Urinary bladder (tissue), 4 donors: ENCODE measurements around the gene C18orf63. TPM values are rescaled to one million over a fixed set of nuclear protein-coding genes. Genes with fewer than 3 reads are reported as not detected.
A peak's percentile ranks its signal among the peaks of the same experiment; 100 is the strongest.
"Not testable (repeated sequence)": the region's sequence is repeated elsewhere in the genome, so short reads cannot be mapped to it uniquely, and the experiment has no call there.

Source experiments
- DNase-seq: peaks from one replicate; pipeline ENCODE4 v3.0.0-alpha.2; 2015; ENCODE audit errors: extremely low spot score
- H3K27ac ChIP-seq: one replicate; pipeline ENCODE4 v1.5.1; 2013; ENCODE audit warnings: low read depth, mild to moderate bottlenecking, moderate library complexity
- H3K36me3 ChIP-seq: one replicate; pipeline ENCODE4 v1.6.1; 2013; ENCODE audit warnings: mild to moderate bottlenecking, moderate library complexity; ENCODE audit not compliant: insufficient read depth
- H3K4me1 ChIP-seq: one replicate; pipeline ENCODE4 v1.6.1; 2013; ENCODE audit warnings: mild to moderate bottlenecking, moderate library complexity; ENCODE audit not compliant: insufficient read depth
- H3K4me3 ChIP-seq: one replicate; pipeline ENCODE4 v1.5.1; 2013; ENCODE audit warnings: low read depth, low read length
- WGBS: extraction: QIAGEN DNeasy Blood & Tissue Kit; methylation state at CpG from one replicate; pipeline ENCODE4 v1.1.7; 2013; 5-methylcytosine and 5-hydroxymethylcytosine counted together
- polyA plus RNA-seq: library from polyadenylated mRNA; stranded (reverse); fragments of 200-250 nt; gene quantifications from one replicate; pipeline ENCODE4 v1.2.3, GENCODE V29; 2013
- total RNA-seq: library from RNA; depleted of rRNA; stranded (reverse); fragments of >200 nt; gene quantifications from one replicate; pipeline ENCODE4 v1.2.3, GENCODE V29; 2014
- donor health status: healthy with polysubstance abuse.
- donor health status: healthy.

The C18orf63 gene
- total and polyA plus RNA-seq, 2 donors: not detected

- peak overlapping the region; percentile 97 for H3K4me3 ChIP-seq
- no peak for DNase-seq
- H3K4me1 ChIP-seq: no peaks in the 10 kb centered on the region
- WGBS: 10% methylated on average over 57 of the region's 57 CpGs
- H3K27ac ChIP-seq: peak overlapping the region; percentile 73
- H3K36me3 ChIP-seq: no peaks in the 10 kb centered on the region
Measured at GRCh38 chr18:74290794-74291471, 24.7 kb upstream of the C18orf63 start.

DNA sequence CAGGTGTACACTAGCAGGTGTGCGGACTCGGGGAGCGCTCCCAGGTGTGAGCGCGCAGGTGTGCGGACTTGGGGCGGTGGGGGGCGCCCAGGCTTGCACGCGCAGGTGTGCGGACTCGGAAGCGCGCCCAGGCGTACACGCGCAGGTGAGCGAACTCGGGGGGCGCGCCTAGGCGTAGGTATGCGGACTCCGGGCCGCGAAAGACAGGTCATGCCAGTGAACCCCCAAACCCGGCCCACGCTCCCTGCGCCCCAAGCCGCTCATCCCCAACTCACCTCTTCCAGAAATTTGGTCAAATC is 24.2 kb upstream of the C18orf63 start:
- Histone ChIP-seq H3K27ac (peak overlapping the region; percentile 61), H3K4me3 (peak overlapping the region; percentile 97), H3K4me1 (no peaks in the 10 kb centered on the region), H3K36me3 (no peaks in the 10 kb centered on the region)
- WGBS: under 1% methylated on average over 30 of the region's 30 CpGs
- no peak for DNase-seq

DNA sequence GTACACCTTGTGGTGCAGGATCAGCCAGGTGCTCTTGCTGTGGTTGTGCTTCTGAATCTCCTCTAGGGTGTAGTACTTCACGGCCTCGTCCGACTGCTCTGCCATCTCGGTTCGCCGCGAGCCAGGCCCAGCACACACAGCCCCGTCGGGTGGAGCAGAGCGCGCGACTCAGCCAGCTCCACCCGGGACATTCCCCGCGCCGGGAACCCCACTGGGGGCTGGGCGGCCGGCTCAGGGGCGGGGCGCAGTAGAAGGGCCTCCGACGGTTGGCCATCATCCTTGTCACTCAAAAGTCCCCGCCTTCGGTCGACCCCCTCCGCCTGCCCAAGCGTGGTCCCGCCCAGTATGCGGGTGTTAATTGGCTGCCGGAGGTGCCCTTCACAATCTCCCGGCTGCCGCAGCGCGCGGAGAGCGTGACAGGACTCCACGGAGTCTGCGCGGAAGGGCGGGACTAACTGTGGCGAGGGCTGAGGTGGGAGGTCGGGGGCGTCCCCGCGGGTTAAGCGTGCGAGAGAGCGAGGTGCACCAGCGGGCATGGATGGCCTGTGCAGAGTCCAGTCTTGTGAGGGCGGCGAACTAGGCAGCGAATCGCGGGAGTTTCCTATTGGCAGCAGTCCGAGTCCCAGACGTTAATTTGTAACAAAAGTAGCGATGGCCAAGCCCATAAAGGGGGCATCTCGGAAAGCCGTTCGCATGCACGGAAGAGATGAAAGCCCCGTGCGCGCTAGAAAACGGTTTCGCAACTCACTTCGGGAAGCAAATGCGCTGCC is 23.7 kb upstream of the C18orf63 start, which contains the start of gene CYB5A:
Gene CYB5A (minus strand): TSS at position 193 of the 770 bp plus-strand sequence. CDS start 88 bp downstream, at position 105.
- H3K36me3 ChIP-seq: no peaks in the 10 kb centered on the region
- DNase-seq: peak; percentile 95
- H3K27ac ChIP-seq: peak within 1 kb of the TSS; percentile 73
- no peaks in the 10 kb centered on the region for H3K4me1 ChIP-seq
- WGBS: under 1% methylated on average over 68 of the region's 68 CpGs
- peak within 1 kb of the TSS; percentile 97 for H3K4me3 ChIP-seq

DNA sequence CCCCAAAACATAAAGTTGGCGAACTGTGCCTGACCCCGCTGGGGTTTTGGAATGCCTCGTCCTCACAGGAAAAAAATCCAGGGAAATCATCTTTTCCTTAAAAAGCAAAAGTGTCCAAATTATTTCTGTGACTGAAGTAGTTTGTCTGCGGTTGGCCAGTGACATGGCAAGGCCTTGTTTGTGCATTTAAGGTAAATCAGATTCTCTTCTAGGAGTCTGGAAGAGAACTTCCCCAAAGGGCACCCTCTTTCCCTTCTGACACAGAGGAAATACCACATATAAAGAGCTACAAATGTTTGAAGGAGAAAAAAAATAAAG is 23.1 kb upstream of the C18orf63 start:
- no peak for DNase-seq
- H3K27ac ChIP-seq: peak overlapping the region; percentile 25
- peak overlapping the region; percentile 97 for H3K4me3 ChIP-seq
- H3K4me1 ChIP-seq: no peaks in the 10 kb centered on the region
- H3K36me3 ChIP-seq: no peaks in the 10 kb centered on the region
- 10% methylated on average over 4 of the region's 4 CpGs for WGBS

DNA sequence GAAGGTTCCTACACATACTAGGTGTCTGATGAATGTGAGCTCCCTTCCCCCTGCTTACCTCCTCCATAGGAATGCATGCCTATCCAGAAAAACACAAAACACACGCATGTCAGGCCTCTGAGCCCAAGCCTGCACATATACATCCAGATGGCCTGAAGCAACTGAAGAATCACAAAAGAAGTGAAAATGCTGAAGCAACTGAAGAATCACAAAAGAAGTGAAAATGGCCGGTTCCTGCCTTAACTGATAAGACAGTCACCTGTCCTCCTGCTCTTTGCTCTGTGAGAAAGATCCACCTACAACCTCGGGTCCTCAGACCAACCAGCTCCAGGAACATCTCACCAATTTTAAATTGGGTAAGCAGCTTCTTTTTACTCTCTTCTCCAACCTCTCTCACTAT is 22.7 kb upstream of the C18orf63 start:
- H3K36me3 ChIP-seq, H3K4me3 ChIP-seq, H3K27ac ChIP-seq, H3K4me1 ChIP-seq, DNase-seq: not testable (repeated sequence)
- 92% methylated on average over 3 of the region's 3 CpGs for WGBS

DNA sequence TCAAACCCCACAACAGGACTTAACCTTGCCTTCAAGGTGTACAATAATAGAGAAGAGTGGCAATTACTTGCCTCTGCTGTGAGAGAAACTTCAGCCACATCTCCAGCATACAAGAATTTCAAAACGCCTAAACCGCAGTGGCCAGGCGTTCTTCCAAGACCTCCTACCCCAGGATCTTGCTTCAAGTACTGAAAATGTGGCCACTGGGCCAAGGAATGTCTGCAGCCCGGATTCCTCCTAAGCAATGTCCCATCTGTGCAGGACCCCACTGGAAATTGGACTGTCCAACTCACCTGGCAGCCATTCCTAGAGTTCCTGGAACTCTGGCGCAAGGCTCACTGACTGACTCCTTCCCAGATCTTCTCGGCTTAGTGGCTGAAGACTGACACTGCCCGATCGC is 21.1 kb upstream of the C18orf63 start:
- DNase-seq: no peak
- WGBS: 89% methylated on average over 8 of the region's 8 CpGs
- H3K27ac ChIP-seq: no peak overlapping the region
- no peaks in the 10 kb centered on the region for H3K36me3 ChIP-seq
- H3K4me3 ChIP-seq: no peak overlapping the region
- H3K4me1 ChIP-seq: no peaks in the 10 kb centered on the region

GRCh38 chr18:74299162-74299561 is 16.5 kb upstream of the C18orf63 start:
- Histone ChIP-seq H3K36me3 (no peaks in the 10 kb centered on the region), H3K4me3 (no peak overlapping the region), H3K4me1 (no peaks in the 10 kb centered on the region), H3K27ac (no peak overlapping the region)
- DNase-seq: no peak
- WGBS: 82% methylated on average over 1 of the region's 1 CpG

GRCh38 chr18:74299746-74300145 is 15.9 kb upstream of the C18orf63 start:
- Histone ChIP-seq H3K4me3 (no peak overlapping the region), H3K27ac (no peak overlapping the region), H3K4me1 (no peaks in the 10 kb centered on the region), H3K36me3 (no peaks in the 10 kb centered on the region)
- WGBS: 69% methylated on average over 3 of the region's 3 CpGs
- DNase-seq: no peak

GRCh38 chr18:74303306-74303705 is 12.3 kb upstream of the C18orf63 start:
- DNase-seq: no peak
- no peaks in the 10 kb centered on the region for H3K36me3 ChIP-seq
- no peak overlapping the region for H3K4me3 ChIP-seq
- H3K27ac ChIP-seq: no peak overlapping the region
- H3K4me1 ChIP-seq: no peaks in the 10 kb centered on the region
- 44% methylated on average over 5 of the region's 5 CpGs for WGBS

GRCh38 chr18:74303936-74304335 is 11.7 kb upstream of the C18orf63 start:
- no peaks in the 10 kb centered on the region for H3K36me3 ChIP-seq
- WGBS: 92% methylated on average over 1 of the region's 1 CpG
- no peak for DNase-seq
- no peaks in the 10 kb centered on the region for H3K4me1 ChIP-seq
- H3K27ac ChIP-seq: no peak overlapping the region
- no peak overlapping the region for H3K4me3 ChIP-seq

GRCh38 chr18:74310411-74310810 is 5.2 kb upstream of the C18orf63 start:
- WGBS: 57% methylated on average over 3 of the region's 3 CpGs
- H3K36me3 ChIP-seq: no peaks in the 10 kb centered on the region
- H3K4me3 ChIP-seq: no peak overlapping the region
- H3K27ac ChIP-seq: no peak overlapping the region
- no peaks in the 10 kb centered on the region for H3K4me1 ChIP-seq
- DNase-seq: no peak

DNA sequence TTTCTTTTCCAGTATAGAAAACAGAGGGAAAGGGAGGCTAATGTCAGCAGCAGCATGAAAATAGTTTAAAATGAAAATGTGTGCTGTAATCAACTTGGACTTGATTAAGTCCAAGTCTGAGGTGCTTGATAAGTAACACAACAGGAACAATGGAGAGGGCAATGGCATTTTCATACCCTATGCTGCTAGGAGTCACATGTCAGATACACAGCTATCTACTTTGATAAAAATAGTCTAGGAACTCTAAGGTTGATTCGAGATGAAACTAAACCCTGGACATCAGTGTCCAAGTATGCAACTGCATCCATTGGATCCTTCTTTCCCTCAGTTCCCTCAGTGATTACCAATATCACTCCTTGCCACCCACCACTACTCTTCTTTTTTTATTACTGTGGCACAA is 4.6 kb upstream of the C18orf63 start:
- H3K36me3 ChIP-seq: no peaks in the 10 kb centered on the region
- H3K4me3 ChIP-seq: no peak overlapping the region
- no peaks in the 10 kb centered on the region for H3K4me1 ChIP-seq
- no peak overlapping the region for H3K27ac ChIP-seq
- DNase-seq: no peak
- WGBS: 78% methylated on average over 1 of the region's 1 CpG

GRCh38 chr18:74314759-74315463 is 728 bp upstream of the C18orf63 start:
- no peak for DNase-seq
- H3K27ac ChIP-seq: no peak overlapping the region
- H3K36me3 ChIP-seq: no peaks in the 10 kb centered on the region
- WGBS: 76% methylated on average over 22 of the region's 22 CpGs
- no peak overlapping the region for H3K4me3 ChIP-seq
- H3K4me1 ChIP-seq: no peaks in the 10 kb centered on the region
